UCSD-AML1 (cell line): Measurements from ENCODE around the gene NRARP.
"Not testable (repeated sequence)": the region's sequence is repeated elsewhere in the genome, so short reads cannot be mapped to it uniquely, and the experiment has no call there.

ENCODE experiments used
- DNase-seq: peaks from one replicate; lab custom pipeline; 2025; ENCODE audit not compliant: unreplicated experiment; lab: John Stamatoyannopoulos, UW

The NRARP gene

GRCh38 chr9:137266162-137266527 lies 35.9 kb downstream of the NRARP start:
- no peak for DNase-seq

- DNase-seq = no peak
Measured at GRCh38 chr9:137265496-137266161, 36.4 kb downstream of the NRARP start.

- DNase-seq = no peak
Measured at GRCh38 chr9:137264067-137264466, 38.0 kb downstream of the NRARP start.

GRCh38 chr9:137263506-137263905 lies 38.6 kb downstream of the NRARP start:
- DNase-seq = no peak

- DNase-seq = no peak
Measured at GRCh38 chr9:137262909-137263285, 39.2 kb downstream of the NRARP start.

- not testable (repeated sequence) for DNase-seq
Measured at GRCh38 chr9:137262173-137262908, 39.7 kb downstream of the NRARP start.

- no peak for DNase-seq
Measured at GRCh38 chr9:137256856-137257255, 45.2 kb downstream of the NRARP start.

GRCh38 chr9:137256362-137256761 lies 45.7 kb downstream of the NRARP start:
- no peak for DNase-seq

- peak; percentile 75 for DNase-seq
Measured at GRCh38 chr9:137255448-137256114, 46.5 kb downstream of the NRARP start.

GRCh38 chr9:137254624-137255447 lies 47.2 kb downstream of the NRARP start, which contains the start of gene NELFB:
Gene NELFB, plus strand, starts transcription at chr9:137255327.
- peak; percentile 94 for DNase-seq

- no peak for DNase-seq
Measured at GRCh38 chr9:137253717-137254623, 48.1 kb downstream of the NRARP start.

- DNase-seq = no peak
Measured at GRCh38 chr9:137252555-137253506, 49.2 kb downstream of the NRARP start.

- no peak for DNase-seq
Measured at GRCh38 chr9:137251490-137252268, 50.4 kb downstream of the NRARP start.

GRCh38 chr9:137251194-137251461 lies 50.9 kb downstream of the NRARP start, which contains the start of gene STPG3:
Gene STPG3, plus strand, starts transcription at chr9:137251286. Its CDS starts 1 bp downstream, at chr9:137251287.
- DNase-seq = no peak

GRCh38 chr9:137250329-137251193 lies 51.5 kb downstream of the NRARP start:
- no peak for DNase-seq
